Central memory CD8-positive, alpha-beta T cell (primary cell): ENCODE measurements around the gene P2RY2.
A peak's percentile ranks its signal among the peaks of the same experiment; 100 is the strongest.

ENCODE experiments used
- ATAC-seq: fragments of 150-1000 bp; cut with Tn5 transposase; replicated peaks from 2 replicates; pipeline ENCODE4 v1.10.0; 2022; ENCODE audit warnings: mild to moderate bottlenecking, moderate FRiP score, moderate number of reproducible peaks; ENCODE audit not compliant: poor library complexity, severe bottlenecking; ENCODE audit errors: extremely low read depth
- DNase-seq, 2 donors: peaks; one replicate each; pipeline ENCODE4 v3.0.0; 2021; ENCODE audit warnings: low spot score in 2 of 2
- H3K27ac Mint-ChIP-seq: one replicate; pipeline ENCODE4 v1.8.0; 2022; ENCODE audit warnings: low read depth, mild to moderate bottlenecking, moderate library complexity, mixed read lengths
- H3K27me3 Mint-ChIP-seq: one replicate; pipeline ENCODE4 v1.8.0; 2022; ENCODE audit warnings: mixed read lengths
- H3K36me3 Mint-ChIP-seq: one replicate; pipeline ENCODE4 v1.8.0; 2022; ENCODE audit warnings: mild to moderate bottlenecking, moderate library complexity, mixed read lengths; ENCODE audit not compliant: insufficient read depth
- H3K4me1 Mint-ChIP-seq: one replicate; pipeline ENCODE4 v1.8.0; 2022; ENCODE audit warnings: mixed read lengths
- H3K4me3 Mint-ChIP-seq: one replicate; pipeline ENCODE4 v1.8.0; 2022; ENCODE audit warnings: mild to moderate bottlenecking, moderate library complexity, mixed read lengths
- H3K9me3 Mint-ChIP-seq: one replicate; pipeline ENCODE4 v1.8.0; 2022; ENCODE audit warnings: mixed read lengths

The P2RY2 gene

GRCh38 chr11:73237471-73238290 is 19.6 kb downstream of the P2RY2 start:
- Mint-ChIP-seq H3K36me3 (no peaks in the 10 kb centered on the region), H3K4me1 (peaks cover 5% of the 10 kb centered on the region), H3K9me3 (no peaks in the 10 kb centered on the region), H3K27me3 (peaks cover 9% of the 10 kb centered on the region), H3K27ac (no peak overlapping the region), H3K4me3 (no peak overlapping the region)
- DNase-seq: no peak
- ATAC-seq: no peak

GRCh38 chr11:73239111-73239521 is 21.0 kb downstream of the P2RY2 start:
- no peak overlapping the region for H3K4me3 Mint-ChIP-seq
- H3K36me3 Mint-ChIP-seq: no peaks in the 10 kb centered on the region
- no peaks in the 10 kb centered on the region for H3K9me3 Mint-ChIP-seq
- H3K27ac Mint-ChIP-seq: no peak overlapping the region
- no peak for DNase-seq
- peaks cover 5% of the 10 kb centered on the region for H3K4me1 Mint-ChIP-seq
- peaks cover 9% of the 10 kb centered on the region for H3K27me3 Mint-ChIP-seq
- ATAC-seq: no peak

GRCh38 chr11:73239571-73240189 is 21.6 kb downstream of the P2RY2 start:
- Mint-ChIP-seq H3K4me3 (no peak overlapping the region), H3K27ac (no peak overlapping the region), H3K9me3 (no peaks in the 10 kb centered on the region), H3K27me3 (peaks cover 9% of the 10 kb centered on the region), H3K4me1 (peaks cover 5% of the 10 kb centered on the region), H3K36me3 (no peaks in the 10 kb centered on the region)
- DNase-seq: no peak
- no peak for ATAC-seq

GRCh38 chr11:73240190-73240781 is 22.2 kb downstream of the P2RY2 start:
- Mint-ChIP-seq H3K27ac (no peak overlapping the region), H3K4me1 (peaks cover 5% of the 10 kb centered on the region), H3K36me3 (no peaks in the 10 kb centered on the region), H3K9me3 (no peaks in the 10 kb centered on the region), H3K4me3 (no peak overlapping the region), H3K27me3 (peaks cover 9% of the 10 kb centered on the region)
- no peak for DNase-seq
- ATAC-seq: no peak

- no peaks in the 10 kb centered on the region for H3K9me3 Mint-ChIP-seq
- H3K36me3 Mint-ChIP-seq: no peaks in the 10 kb centered on the region
- no peak for ATAC-seq
- no peak overlapping the region for H3K27ac Mint-ChIP-seq
- peaks cover 9% of the 10 kb centered on the region for H3K27me3 Mint-ChIP-seq
- DNase-seq: no peak
- peaks cover 5% of the 10 kb centered on the region for H3K4me1 Mint-ChIP-seq
- no peak overlapping the region for H3K4me3 Mint-ChIP-seq
These were observed 23.2 kb downstream of the P2RY2 start for GRCh38 chr11:73241300-73241699.

GRCh38 chr11:73242251-73243092 is 24.4 kb downstream of the P2RY2 start:
- peak; percentile 24 for ATAC-seq

GRCh38 chr11:73243093-73243485 is 25.0 kb downstream of the P2RY2 start:
- no peak overlapping the region for H3K27ac Mint-ChIP-seq
- H3K36me3 Mint-ChIP-seq: no peaks in the 10 kb centered on the region
- no peaks in the 10 kb centered on the region for H3K9me3 Mint-ChIP-seq
- DNase-seq (no peak), ATAC-seq (no peak)
- no peak overlapping the region for H3K4me3 Mint-ChIP-seq
- H3K27me3 Mint-ChIP-seq: peaks cover 9% of the 10 kb centered on the region
- peaks cover 5% of the 10 kb centered on the region for H3K4me1 Mint-ChIP-seq

More at GRCh38 chr11:73242251-73243092, 24.4 kb downstream of the P2RY2 start:
- no peaks in the 10 kb centered on the region for H3K9me3 Mint-ChIP-seq
- no peak overlapping the region for H3K4me3 Mint-ChIP-seq
- H3K36me3 Mint-ChIP-seq: no peaks in the 10 kb centered on the region
- H3K27ac Mint-ChIP-seq: peak overlapping the region; percentile 48
- DNase-seq: peak; percentile 34 to 67
- peaks cover 9% of the 10 kb centered on the region for H3K27me3 Mint-ChIP-seq
- H3K4me1 Mint-ChIP-seq: peaks cover 5% of the 10 kb centered on the region

- no peak overlapping the region for H3K4me3 Mint-ChIP-seq
- no peak for ATAC-seq
- peaks cover 1% of the 10 kb centered on the region for H3K36me3 Mint-ChIP-seq
- peaks cover 5% of the 10 kb centered on the region for H3K4me1 Mint-ChIP-seq
- H3K27ac Mint-ChIP-seq: no peak overlapping the region
- no peak for DNase-seq
- no peaks in the 10 kb centered on the region for H3K9me3 Mint-ChIP-seq
- H3K27me3 Mint-ChIP-seq: no peaks in the 10 kb centered on the region
These were observed 26.6 kb downstream of the P2RY2 start for GRCh38 chr11:73244589-73245240.

GRCh38 chr11:73245461-73245860 is 27.4 kb downstream of the P2RY2 start:
- DNase-seq (no peak), ATAC-seq (no peak)
- H3K27ac Mint-ChIP-seq: no peak overlapping the region
- peaks cover 5% of the 10 kb centered on the region for H3K4me1 Mint-ChIP-seq
- no peaks in the 10 kb centered on the region for H3K9me3 Mint-ChIP-seq
- H3K4me3 Mint-ChIP-seq: no peak overlapping the region
- peaks cover 1% of the 10 kb centered on the region for H3K36me3 Mint-ChIP-seq
- H3K27me3 Mint-ChIP-seq: no peaks in the 10 kb centered on the region

GRCh38 chr11:73246303-73246702 is 28.2 kb downstream of the P2RY2 start:
- H3K27me3 Mint-ChIP-seq: no peaks in the 10 kb centered on the region
- no peak overlapping the region for H3K4me3 Mint-ChIP-seq
- DNase-seq (no peak), ATAC-seq (no peak)
- H3K4me1 Mint-ChIP-seq: peaks cover 5% of the 10 kb centered on the region
- H3K36me3 Mint-ChIP-seq: peaks cover 1% of the 10 kb centered on the region
- no peak overlapping the region for H3K27ac Mint-ChIP-seq
- no peaks in the 10 kb centered on the region for H3K9me3 Mint-ChIP-seq

- Mint-ChIP-seq H3K4me1 (no peaks in the 10 kb centered on the region), H3K27ac (no peak overlapping the region), H3K36me3 (peaks cover 1% of the 10 kb centered on the region), H3K27me3 (no peaks in the 10 kb centered on the region), H3K4me3 (no peak overlapping the region), H3K9me3 (no peaks in the 10 kb centered on the region)
- no peak for DNase-seq
- ATAC-seq: no peak
These were observed 30.6 kb downstream of the P2RY2 start for GRCh38 chr11:73248526-73249185.
